Measurements from ENCODE around the gene LEKR1.

Gene LEKR1

DNA sequence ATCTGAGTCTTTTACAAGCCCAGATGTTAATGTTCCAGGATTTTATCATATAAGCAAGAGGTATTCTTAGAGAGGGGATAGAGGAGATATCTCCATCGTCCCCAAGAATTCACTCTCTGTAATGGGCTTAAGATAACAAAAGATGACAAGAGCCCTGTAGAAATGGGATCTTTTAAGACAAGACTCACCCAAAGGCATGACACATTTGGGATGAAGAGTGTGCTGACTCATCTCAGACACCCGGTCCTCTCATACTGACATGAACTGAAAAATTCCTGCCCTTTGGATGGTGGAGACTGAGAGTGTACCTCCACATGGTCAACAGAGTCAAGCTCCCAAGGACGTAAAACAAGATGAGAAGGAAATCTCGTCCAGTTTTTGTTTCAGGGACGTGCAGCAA, 11.0 kb downstream of the LEKR1 start:
- no peak for DNase-seq (ENCODE audit: extremely low spot score)
- no peak for TF ChIP-seq SUZ12 (IDR thresholded peaks at IDR 0.05)
- TF ChIP-seq ELF4 (IDR thresholded peaks at IDR 0.05): no peak
- no peak for TF ChIP-seq TARDBP (IDR thresholded peaks at IDR 0.05)
- no peak for TF ChIP-seq HDGF (IDR thresholded peaks at IDR 0.05; ENCODE audit: borderline replicate concordance)
- TF ChIP-seq ZNF384 (IDR thresholded peaks at IDR 0.05): no peak
- no peak for TF ChIP-seq FOXK2 (IDR thresholded peaks at IDR 0.05)
- TF ChIP-seq FOXM1 (IDR thresholded peaks at IDR 0.05; ENCODE audit: borderline replicate concordance): no peak
- TF ChIP-seq BHLHE40 (IDR thresholded peaks at IDR 0.05; ENCODE audit: borderline replicate concordance): no peak
- TF ChIP-seq L3MBTL2 (conservative IDR thresholded peaks at IDR 0.05): no peak
- no peak for TF ChIP-seq FOXA1 (IDR thresholded peaks at IDR 0.05)
- TF ChIP-seq LEF1 (IDR thresholded peaks at IDR 0.05; ENCODE audit: borderline replicate concordance): no peak
- TF ChIP-seq ARNT (IDR thresholded peaks at IDR 0.05): no peak
- no peak for TF ChIP-seq NFRKB (IDR thresholded peaks at IDR 0.05)
- ChIA-PET POLR2A (no interaction called here), CTCF (no interaction called here)

DNA sequence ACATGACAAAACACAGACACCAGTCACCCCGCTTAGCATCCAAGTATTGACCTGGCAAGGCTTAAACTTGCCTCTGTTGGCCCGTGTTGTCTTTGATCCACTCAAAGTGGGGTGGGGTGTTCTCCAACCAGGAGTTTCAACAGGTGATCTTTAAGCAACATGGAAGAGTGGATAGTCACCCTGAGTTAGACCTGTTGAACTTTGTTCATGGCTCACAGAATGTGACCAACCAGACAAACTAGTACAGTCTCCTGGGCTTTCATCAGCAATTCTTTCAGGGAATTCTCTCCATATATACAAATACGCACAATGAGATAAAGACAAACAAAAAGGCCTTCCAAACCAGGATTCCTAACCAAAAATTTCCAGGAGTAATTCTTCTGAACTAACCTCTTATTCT, 11.9 kb downstream of the LEKR1 start:
- ChIA-PET POLR2A (no interaction called here), CTCF (no interaction called here)
- TF ChIP-seq HDGF (IDR thresholded peaks at IDR 0.05; ENCODE audit: borderline replicate concordance) (no peak), ZNF384 (IDR thresholded peaks at IDR 0.05) (no peak), CTBP1 (IDR thresholded peaks at IDR 0.05; ENCODE audit: borderline replicate concordance) (no peak), FOXA1 (IDR thresholded peaks at IDR 0.05) (no peak), ARNT (IDR thresholded peaks at IDR 0.05) (no peak), FOXM1 (IDR thresholded peaks at IDR 0.05; ENCODE audit: borderline replicate concordance) (no peak), FOXK2 (IDR thresholded peaks at IDR 0.05) (no peak), ELF4 (IDR thresholded peaks at IDR 0.05) (no peak), SUZ12 (IDR thresholded peaks at IDR 0.05) (no peak), TARDBP (IDR thresholded peaks at IDR 0.05) (no peak), NFRKB (IDR thresholded peaks at IDR 0.05) (no peak), SP1 (IDR thresholded peaks at IDR 0.05) (no peak), BHLHE40 (IDR thresholded peaks at IDR 0.05; ENCODE audit: borderline replicate concordance) (no peak), L3MBTL2 (conservative IDR thresholded peaks at IDR 0.05) (no peak)
- TF ChIP-seq, protein P1, sequence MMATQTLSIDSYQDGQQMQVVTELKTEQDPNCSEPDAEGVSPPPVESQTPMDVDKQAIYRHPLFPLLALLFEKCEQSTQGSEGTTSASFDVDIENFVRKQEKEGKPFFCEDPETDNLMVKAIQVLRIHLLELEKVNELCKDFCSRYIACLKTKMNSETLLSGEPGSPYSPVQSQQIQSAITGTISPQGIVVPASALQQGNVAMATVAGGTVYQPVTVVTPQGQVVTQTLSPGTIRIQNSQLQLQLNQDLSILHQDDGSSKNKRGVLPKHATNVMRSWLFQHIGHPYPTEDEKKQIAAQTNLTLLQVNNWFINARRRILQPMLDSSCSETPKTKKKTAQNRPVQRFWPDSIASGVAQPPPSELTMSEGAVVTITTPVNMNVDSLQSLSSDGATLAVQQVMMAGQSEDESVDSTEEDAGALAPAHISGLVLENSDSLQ (IDR thresholded peaks at IDR 0.05): no peak
- DNase-seq (ENCODE audit: extremely low spot score): no peak

DNA sequence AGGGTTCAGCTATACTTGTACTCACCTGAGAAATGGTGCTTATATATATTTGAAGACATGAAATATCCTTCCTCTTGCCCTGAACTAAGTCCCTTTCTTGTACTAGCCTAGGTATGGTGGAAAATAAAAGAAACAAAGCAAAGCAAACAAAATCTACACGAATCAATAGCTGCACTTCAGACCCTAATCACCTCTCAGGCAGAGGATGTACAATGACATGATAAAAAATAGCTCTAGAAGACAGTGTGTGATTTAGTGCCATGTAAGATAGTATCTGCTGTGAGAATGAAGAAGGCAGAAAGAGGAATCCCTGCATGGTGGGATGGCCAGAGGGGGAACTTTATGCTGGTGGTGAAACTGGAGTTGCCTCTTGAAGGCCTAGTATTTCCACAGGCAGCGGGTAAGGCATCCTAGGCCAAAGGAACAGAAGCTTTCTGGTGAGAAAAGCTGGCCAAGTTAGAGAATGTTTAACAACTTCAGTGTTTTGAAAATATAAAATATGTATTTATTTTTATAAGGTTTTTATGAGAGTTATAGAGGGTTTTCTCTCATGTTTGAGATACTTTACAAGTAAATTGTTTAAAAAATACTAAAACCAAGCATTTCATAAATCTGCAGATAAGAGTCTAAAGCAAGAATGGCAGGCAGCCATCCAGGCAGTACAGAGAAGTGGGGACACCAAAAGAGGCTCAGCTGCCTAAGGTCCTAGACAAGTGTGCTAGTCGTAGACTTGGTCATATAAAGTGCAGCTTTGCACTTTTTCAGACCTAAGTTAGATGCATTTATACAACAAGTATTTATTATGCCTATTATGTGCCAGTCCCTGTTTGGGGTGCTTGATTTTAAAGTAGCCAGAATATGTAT, 14.9 kb downstream of the LEKR1 start:
- CTCF ChIA-PET: no interaction called here
- POLR2A ChIA-PET: no interaction called here
- TF ChIP-seq LEF1 (IDR thresholded peaks at IDR 0.05; ENCODE audit: borderline replicate concordance) (no peak), FOXM1 (IDR thresholded peaks at IDR 0.05; ENCODE audit: borderline replicate concordance) (no peak), ELF4 (IDR thresholded peaks at IDR 0.05) (no peak), ARNT (IDR thresholded peaks at IDR 0.05) (no peak), SUZ12 (IDR thresholded peaks at IDR 0.05) (no peak), FOXA1 (IDR thresholded peaks at IDR 0.05) (no peak), FOXK2 (IDR thresholded peaks at IDR 0.05) (no peak), SP1 (IDR thresholded peaks at IDR 0.05) (no peak), HDGF (IDR thresholded peaks at IDR 0.05; ENCODE audit: borderline replicate concordance) (no peak), L3MBTL2 (conservative IDR thresholded peaks at IDR 0.05) (no peak), ZNF384 (IDR thresholded peaks at IDR 0.05) (no peak)
- no peak for DNase-seq (ENCODE audit: extremely low spot score)

DNA sequence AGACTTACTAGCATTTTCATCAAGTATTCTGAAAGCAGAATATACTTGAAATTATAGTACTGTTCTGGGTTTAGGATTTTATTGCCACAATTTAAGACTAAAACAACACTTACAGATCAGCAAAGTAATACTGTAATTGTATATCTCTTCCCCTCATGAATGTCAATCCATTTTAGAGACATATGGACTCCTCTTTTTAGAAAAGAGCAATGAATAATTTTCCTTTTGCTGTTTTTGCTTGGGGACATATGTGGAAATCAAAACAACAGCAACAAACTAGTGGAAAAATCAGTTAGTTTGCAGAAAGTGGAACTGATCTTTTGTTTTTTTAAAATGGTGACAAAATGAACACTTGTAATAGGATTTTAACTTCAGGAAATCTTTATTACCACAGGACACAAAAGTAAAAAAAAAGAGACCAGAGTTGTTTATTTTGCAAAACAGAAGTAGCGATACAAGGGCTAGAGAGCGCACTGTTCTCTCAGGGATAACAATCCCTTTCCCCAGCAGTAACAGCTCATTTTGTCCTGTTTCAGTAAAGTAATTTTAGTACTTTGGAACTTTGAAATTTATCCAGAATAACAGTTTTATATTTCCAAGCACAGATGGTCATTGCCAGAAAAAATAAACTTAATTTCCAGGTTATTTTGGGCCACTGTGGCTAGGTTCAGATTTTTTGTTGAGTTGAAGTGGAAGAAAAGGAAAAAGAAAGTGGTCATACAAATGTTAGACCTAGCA, 17.1 kb downstream of the LEKR1 start:
- ChIA-PET CTCF (no interaction called here), POLR2A (no interaction called here)
- DNase-seq (ENCODE audit: extremely low spot score): no peak
- TF ChIP-seq SUZ12 (IDR thresholded peaks at IDR 0.05): no peak
- TF ChIP-seq NFRKB (IDR thresholded peaks at IDR 0.05): no peak
- TF ChIP-seq, protein P1 (IDR thresholded peaks at IDR 0.05): peak; percentile 68

DNA sequence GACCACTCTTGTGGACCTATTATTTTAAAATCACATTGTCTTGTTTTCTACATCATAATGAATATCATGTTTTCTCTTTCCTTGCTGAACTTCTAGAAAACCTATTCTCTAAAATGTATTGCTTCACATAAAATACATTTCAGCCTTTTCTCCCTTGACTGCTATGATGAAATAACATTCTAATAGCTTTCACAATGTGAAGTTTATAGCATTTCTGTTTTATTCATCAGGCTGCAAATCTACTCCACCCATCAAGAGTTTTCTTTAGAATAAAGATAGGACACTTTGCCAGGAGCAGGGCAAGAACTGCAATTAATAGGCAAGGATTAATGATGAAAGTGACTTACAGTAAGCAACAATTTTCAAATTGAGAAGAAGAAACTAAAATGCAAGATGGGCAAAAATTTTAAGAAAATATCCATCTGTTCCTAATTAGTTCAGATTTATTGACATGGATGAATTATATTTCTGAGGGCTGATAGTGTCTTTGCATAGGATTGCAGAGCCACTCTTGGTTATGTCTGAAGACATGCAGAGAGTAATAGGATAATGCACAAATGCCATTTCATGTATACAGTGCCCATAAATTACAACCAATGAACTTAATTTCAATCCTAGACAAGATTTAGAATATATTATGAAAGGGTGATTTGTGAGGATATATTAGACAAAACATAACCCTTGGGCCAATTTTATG, 21.7 kb downstream of the LEKR1 start:
- ChIA-PET POLR2A (no interaction called here), CTCF (no interaction called here)
- no peak for TF ChIP-seq ZNF384 (IDR thresholded peaks at IDR 0.05)
- no peak for TF ChIP-seq TARDBP (IDR thresholded peaks at IDR 0.05)
- TF ChIP-seq, protein P1 (IDR thresholded peaks at IDR 0.05): no peak
- TF ChIP-seq ELF4 (IDR thresholded peaks at IDR 0.05): no peak
- TF ChIP-seq FOXM1 (IDR thresholded peaks at IDR 0.05; ENCODE audit: borderline replicate concordance): no peak
- no peak for TF ChIP-seq CTBP1 (IDR thresholded peaks at IDR 0.05; ENCODE audit: borderline replicate concordance)
- no peak for TF ChIP-seq SP1 (IDR thresholded peaks at IDR 0.05)
- TF ChIP-seq HDGF (IDR thresholded peaks at IDR 0.05; ENCODE audit: borderline replicate concordance): no peak
- TF ChIP-seq FOXA1 (IDR thresholded peaks at IDR 0.05): no peak
- no peak for TF ChIP-seq ARNT (IDR thresholded peaks at IDR 0.05)
- no peak for TF ChIP-seq BHLHE40 (IDR thresholded peaks at IDR 0.05; ENCODE audit: borderline replicate concordance)
- no peak for TF ChIP-seq FOXK2 (IDR thresholded peaks at IDR 0.05)
- no peak for TF ChIP-seq NFRKB (IDR thresholded peaks at IDR 0.05)
- DNase-seq (ENCODE audit: extremely low spot score): no peak

Data from HEK293T (cell line).